ENCODE measurements around the gene RELL1. TPM values are rescaled to one million over a fixed set of nuclear protein-coding genes. Genes with fewer than 3 reads are reported as not detected.

The RELL1 gene
- total and polyA plus RNA-seq, 10 of the 15 experiments (the other 5 are each of a cell fraction or from before 2014, with no cell fraction given) = 0.20 to 10.9 (median 3.9) TPM

DNA sequence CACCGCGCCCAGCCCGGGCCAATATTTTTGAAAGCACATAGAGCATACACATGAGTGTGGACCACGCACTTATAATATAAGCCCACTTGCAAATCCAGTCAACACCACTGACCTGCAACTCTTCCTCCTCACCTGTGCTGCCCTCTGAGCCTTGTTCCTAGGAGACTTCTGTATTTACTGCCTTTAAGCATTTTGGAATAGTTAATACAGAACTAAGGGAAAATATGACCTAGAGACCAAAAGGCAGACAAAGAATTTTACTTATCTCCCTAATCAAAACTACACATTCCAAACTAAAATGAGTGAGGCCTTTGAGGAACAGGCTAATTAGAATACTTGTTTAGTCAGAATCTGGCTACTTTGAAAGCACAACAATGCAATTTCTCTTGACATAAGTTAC, 89.1 kb downstream of the RELL1 start:
- BruUV-seq (replicated peaks) = no TSS peak
- intact Hi-C loops (cut with micrococcal nuclease; ENCODE audit: unreplicated experiment) = no loop called here
- Histone ChIP-seq H3K27ac (ENCODE audit: control insufficient read depth, insufficient read depth) (no peak overlapping the region), H3K79me2 (ENCODE audit: control insufficient read depth, insufficient read depth, low read length) (no peaks in the 10 kb centered on the region), H3K9ac (ENCODE audit: control insufficient read depth, insufficient read depth, low read length) (no peak overlapping the region), H3K4me1 (ENCODE audit: control insufficient read depth, insufficient read depth, low read length) (no peaks in the 10 kb centered on the region), H3K36me3 (ENCODE audit: control insufficient read depth in 2 of 2, insufficient read depth in 2 of 2, low read length in 1 of 2) (no peaks in the 10 kb centered on the region), H2AFZ (ENCODE audit: control insufficient read depth, low read depth, low read length) (no peak overlapping the region), H3K27me3 (replicated peaks in 1 of 2; ENCODE audit: control insufficient read depth in 2 of 2, insufficient read depth in 2 of 2, low read length in 1 of 2) (no peaks in the 10 kb centered on the region), H3K4me2 (ENCODE audit: control insufficient read depth, insufficient read depth) (no peak overlapping the region), H3K4me3 (no peak overlapping the region), H4K20me1 (ENCODE audit: control insufficient read depth, insufficient read depth) (no peaks in the 10 kb centered on the region), H3K9me3 (replicated peaks; ENCODE audit: control insufficient read depth, insufficient read depth, low read length) (no peaks in the 10 kb centered on the region)
- ATAC-seq = no peak
- no peak for FAIRE-seq
- ChIA-PET POLR2A (no interaction called here), CTCF (interaction anchor here (2.2 kb wide), 1 partner anchor 205 kb away, joined by 10 read pairs; no protein-coding TSS in a partner anchor), SMC1A (ENCODE audit: uncharacterized antibody, unreplicated experiment) (interaction anchor here (0.9 kb wide), 1 partner anchor 144 kb away, joined by 3 read pairs; a partner anchor contains a TSS), RAD21 (ENCODE audit: unreplicated experiment) (no interaction called here)
- in situ Hi-C loops (cut with MboI) = no loop called here
- 100% methylated on average over 4 of the region's 4 CpGs for WGBS (ENCODE audit: insufficient coverage, insufficient replicate concordance, low lambda C conversion rate, missing lambda C conversion rate)
- no peak for DNase-seq (ENCODE audit: low read depth, low spot score)
- no peak for TF ChIP-seq MTA2 (IDR thresholded peaks at IDR 0.05; ENCODE audit: low read depth)
- TF ChIP-seq NFIC (IDR thresholded peaks at IDR 0.05; ENCODE audit: low read depth, low read length) = no peak
- no peak for TF ChIP-seq TCF7 (IDR thresholded peaks at IDR 0.05; ENCODE audit: borderline replicate concordance)
- no peak for TF ChIP-seq CEBPB (IDR thresholded peaks at IDR 0.05; ENCODE audit: borderline replicate concordance in 1 of 2, low read depth in 2 of 2, low read length in 2 of 2)
- TF ChIP-seq FOS (IDR thresholded peaks at IDR 0.05; ENCODE audit: borderline replicate concordance, extremely low read depth, insufficient read length) = no peak
- TF ChIP-seq SUPT20H (IDR thresholded peaks at IDR 0.05; ENCODE audit: borderline replicate concordance, control insufficient read depth, low read depth, low read length) = no peak
- TF ChIP-seq, protein P1, sequence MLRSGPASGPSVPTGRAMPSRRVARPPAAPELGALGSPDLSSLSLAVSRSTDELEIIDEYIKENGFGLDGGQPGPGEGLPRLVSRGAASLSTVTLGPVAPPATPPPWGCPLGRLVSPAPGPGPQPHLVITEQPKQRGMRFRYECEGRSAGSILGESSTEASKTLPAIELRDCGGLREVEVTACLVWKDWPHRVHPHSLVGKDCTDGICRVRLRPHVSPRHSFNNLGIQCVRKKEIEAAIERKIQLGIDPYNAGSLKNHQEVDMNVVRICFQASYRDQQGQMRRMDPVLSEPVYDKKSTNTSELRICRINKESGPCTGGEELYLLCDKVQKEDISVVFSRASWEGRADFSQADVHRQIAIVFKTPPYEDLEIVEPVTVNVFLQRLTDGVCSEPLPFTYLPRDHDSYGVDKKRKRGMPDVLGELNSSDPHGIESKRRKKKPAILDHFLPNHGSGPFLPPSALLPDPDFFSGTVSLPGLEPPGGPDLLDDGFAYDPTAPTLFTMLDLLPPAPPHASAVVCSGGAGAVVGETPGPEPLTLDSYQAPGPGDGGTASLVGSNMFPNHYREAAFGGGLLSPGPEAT (IDR thresholded peaks at IDR 0.05; ENCODE audit: low read depth) = no peak
- TF ChIP-seq EP300 (IDR thresholded peaks at IDR 0.05; ENCODE audit: borderline replicate concordance in 1 of 2, control insufficient read depth in 1 of 2, low read depth in 2 of 2, low read length in 2 of 2) = no peak
- no peak for TF ChIP-seq MYC (IDR thresholded peaks at IDR 0.05; ENCODE audit: insufficient read depth, insufficient read length, insufficient replicate concordance, low read length, severe bottlenecking)
- TF ChIP-seq POLR2A (IDR thresholded peaks at IDR 0.05; ENCODE audit: low read depth, low read length) = no peak
